HCT116 (cell line): ENCODE data around the gene GFAP. TPM values are rescaled to one million over a fixed set of nuclear protein-coding genes. Genes with fewer than 3 reads are reported as not detected.

Experiments used
- ATAC-seq: fragments of 200-7000 bp; cut with Tn5 transposase; 2 replicates; pipeline ENCODE4 v1.9.1; 2020; ENCODE audit warnings: mild to moderate bottlenecking, moderate library complexity
- BruUV-seq: library from RNA; stranded (reverse); fragments of 400-500 nt; replicated peaks from 2 replicates; lab custom pipeline; 2021; lab: Mats Ljungman, UMichigan
- CTCF ChIA-PET: fragments of 300-600 bp; sonication (Branson Sonifier 250); formaldehyde crosslinking; loops from one replicate; lab custom pipeline; 2021; ENCODE audit warnings: antibody characterized with exemption; lab: Charles Lee
- POLR2A ChIA-PET: fragments of 300-600, 350-600 bp; sonication (Branson Sonifier 250); formaldehyde crosslinking; loops from one replicate; lab custom pipeline; 2021; ENCODE audit warnings: antibody characterized with exemption; lab: Charles Lee
- RAD21 ChIA-PET, 2 experiments: fragments of 300-600 bp; sonication (Branson Sonifier 250); formaldehyde crosslinking; loops; one replicate each; lab custom pipeline; 2023; ENCODE audit warnings: low total read pairs in 2 of 2; ENCODE audit not compliant: uncharacterized antibody in 2 of 2, unreplicated experiment in 2 of 2, low non-redundant PET in 1 of 2; lab: Charles Lee
- DNase-seq: peaks from one replicate; pipeline ENCODE4 v3.0.0-alpha.2; 2010; ENCODE audit warnings: low read depth, low spot score
- H2AFZ ChIP-seq: fragments of 200-600 bp; shearing (Covaris generic), sonication (generic); 2 replicates; pipeline ENCODE4 v1.6.1; 2017; ENCODE audit warnings: low read depth, mixed run types, mixed read lengths, antibody characterized with exemption, low read length; ENCODE audit not compliant: poor library complexity, severe bottlenecking
- H3K27ac ChIP-seq: 2 replicates; pipeline ENCODE4 v1.5.1; 2012; ENCODE audit warnings: low read depth, low read length
- H3K27me3 ChIP-seq: fragments of 200-600 bp; sonication (generic); 2 replicates; pipeline ENCODE4 v1.6.1; 2016; ENCODE audit warnings: mixed run types, low read length, mixed read lengths; ENCODE audit not compliant: insufficient read depth
- H3K36me3 ChIP-seq, 2 experiments: fragments of 200-500 bp in 1 of 2; fragments of 200-600 bp in 1 of 2; sonication (Bioruptor generic) in 1 of 2; sonication (generic) in 1 of 2; 2 replicates each; pipeline versions ENCODE4 v1.5.1 to v1.6.1; 2014 to 2016; ENCODE audit warnings: low read length in 2 of 2, inconsistent platforms in 1 of 2, mixed read lengths in 1 of 2, mixed run types in 1 of 2; ENCODE audit not compliant: insufficient read depth in 2 of 2, control insufficient read depth in 1 of 2
- H3K4me1 ChIP-seq, 2 experiments: fragments of 200-600 bp in 1 of 2; sonication (generic) in 1 of 2; 2 replicates each; pipeline versions ENCODE4 v1.5.1 to v1.6.1; 2012 to 2017; ENCODE audit warnings: low read length in 2 of 2, inconsistent platforms in 1 of 2, mild to moderate bottlenecking in 1 of 2, mixed read lengths in 1 of 2, mixed run types in 1 of 2, moderate library complexity in 1 of 2; ENCODE audit not compliant: insufficient read depth in 2 of 2, control insufficient read depth in 1 of 2
- H3K4me2 ChIP-seq: fragments of 200-600 bp; sonication (generic); 2 replicates; pipeline ENCODE4 v1.6.1; 2017; ENCODE audit warnings: mixed run types, low read length, mixed read lengths
- H3K4me3 ChIP-seq, 2 experiments: fragments of 200-600 bp in 1 of 2; sonication (generic) in 1 of 2; replicated peaks in 1 of 2; 2 replicates each; pipeline ENCODE4 v1.5.1; 2011 to 2016; ENCODE audit warnings: low read length in 2 of 2, control low read depth in 1 of 2, low read depth in 1 of 2, mild to moderate bottlenecking in 1 of 2, mixed read lengths in 1 of 2, mixed run types in 1 of 2
- H3K79me2 ChIP-seq: fragments of 200-600 bp; sonication (generic); 2 replicates; pipeline ENCODE4 v1.6.1; 2017; ENCODE audit warnings: mild to moderate bottlenecking, mixed run types, low read length, moderate library complexity, mixed read lengths; ENCODE audit not compliant: insufficient read depth
- H3K9ac ChIP-seq: fragments of 200-600 bp; sonication (generic); 2 replicates; pipeline ENCODE4 v1.6.1; 2016; ENCODE audit warnings: low read length, mixed read lengths
- H3K9me2 ChIP-seq: fragments of 200-600 bp; sonication (generic), shearing (Covaris generic); 2 replicates; pipeline ENCODE4 v1.6.1; 2017; ENCODE audit warnings: mixed run types, mild to moderate bottlenecking, moderate library complexity; ENCODE audit not compliant: insufficient read depth
- H3K9me3 ChIP-seq, 2 experiments: fragments of 200-500 bp in 1 of 2; fragments of 200-600 bp in 1 of 2; sonication (Bioruptor generic) in 1 of 2; sonication (generic) in 1 of 2; 2 replicates each; pipeline ENCODE4 v1.6.1; 2014 to 2017; ENCODE audit warnings: low read length in 2 of 2, mixed read lengths in 2 of 2, inconsistent platforms in 1 of 2, low read depth in 1 of 2, mild to moderate bottlenecking in 1 of 2, mixed run types in 1 of 2, moderate library complexity in 1 of 2; ENCODE audit not compliant: control insufficient read depth in 1 of 2, insufficient read depth in 1 of 2
- H4K20me1 ChIP-seq: fragments of 200-600 bp; sonication (generic), shearing (Covaris generic); 2 replicates; pipeline ENCODE4 v1.6.1; 2017; ENCODE audit warnings: mixed run types, mild to moderate bottlenecking, moderate library complexity; ENCODE audit not compliant: insufficient read depth
- CTCF ChIP-seq, 3 experiments: fragments of 200-600 bp in 1 of 3; sonication (generic) in 1 of 3; IDR thresholded peaks in 2 of 3; conservative IDR thresholded peaks in 1 of 3; 2 replicates each; pipeline ENCODE4 v1.5.1; 2012 to 2017; ENCODE audit warnings: low read depth in 2 of 3, low read length in 2 of 3, antibody characterized with exemption in 1 of 3, borderline replicate concordance in 1 of 3, control low read depth in 1 of 3, mild to moderate bottlenecking in 1 of 3, mixed read lengths in 1 of 3, mixed run types in 1 of 3, moderate library complexity in 1 of 3; ENCODE audit not compliant: insufficient read depth in 1 of 3
- ELF1 ChIP-seq: IDR thresholded peaks from 2 replicates; pipeline ENCODE4 v1.6.1; 2012; ENCODE audit warnings: low read depth, borderline replicate concordance
- EZH2 ChIP-seq: fragments of 200-600 bp; sonication (generic); IDR thresholded peaks from 2 replicates; pipeline ENCODE4 v1.6.1; 2017; ENCODE audit warnings: antibody characterized with exemption, mixed run types
- POLR2AphosphoS5 ChIP-seq: IDR thresholded peaks from 2 replicates; pipeline ENCODE4 v1.6.1; 2011; ENCODE audit warnings: mild to moderate bottlenecking, low read depth, low read length, moderate library complexity
- RAD21 ChIP-seq: IDR thresholded peaks from 2 replicates; pipeline ENCODE4 v1.6.1; 2012; ENCODE audit warnings: low read depth, mild to moderate bottlenecking
- REST ChIP-seq: IDR thresholded peaks from 2 replicates; pipeline ENCODE4 v1.6.1; 2012; ENCODE audit warnings: low read depth
- SRF ChIP-seq: IDR thresholded peaks from 2 replicates; pipeline ENCODE4 v1.6.1; 2012; ENCODE audit warnings: low read depth
- intact Hi-C: fragments of 100-400 bp; cut with micrococcal nuclease; formaldehyde crosslinking; loops from 2 replicates; pipeline ENCODE4 v1.10.0; 2022
- total RNA-seq: library from RNA; stranded (reverse); gene quantifications from one replicate; pipeline ENCODE4 v1.2.1, GENCODE V29; 2021; ENCODE audit not compliant: unreplicated experiment

The GFAP gene
- total RNA-seq, 1 experiment from 2014 or later = not detected

GRCh38 chr17:44865231-44865660, 50.1 kb downstream of the GFAP start:
- Histone ChIP-seq H3K4me2 (no peak overlapping the region), H2AFZ (no peak overlapping the region), H4K20me1 (no peaks in the 10 kb centered on the region; the same call in 1 of the 2 replicates), H3K9me2 (no peaks in the 10 kb centered on the region), H3K79me2 (no peaks in the 10 kb centered on the region), H3K36me3 (peaks cover 47 to 58% of the 10 kb centered on the region in 2 experiments), H3K4me1 (no peaks in the 10 kb centered on the region), H3K4me3 (no peak overlapping the region), H3K9ac (no peak overlapping the region), H3K27me3 (no peaks in the 10 kb centered on the region), H3K9me3 (no peaks in the 10 kb centered on the region), H3K27ac (no peak overlapping the region)
- ChIA-PET POLR2A (no interaction called here), CTCF (interaction anchor here (1.4 to 5.9 kb wide), 3 partner anchors 87 to 93 kb away, joined by 5 to 52 read pairs (median 19); no protein-coding TSS in a partner anchor), RAD21 (interaction anchor here (1.0 to 1.7 kb wide), 2 partner anchors 86 to 90 kb away, joined by 4 to 6 read pairs; no protein-coding TSS in a partner anchor)
- ATAC-seq = peak; percentile 90
- intact Hi-C loops = loop anchor here (1.0 kb wide), 2 partner anchors 86 to 90 kb away; no protein-coding TSS in a partner anchor
- DNase-seq = peak; percentile 47
- TF ChIP-seq EZH2 (no peak), CTCF (IDR thresholded peaks at IDR 0.05 in 2 of 3, conservative IDR thresholded peaks at IDR 0.05 in 1 of 3; ENCODE audit: borderline replicate concordance in 1 of 3, insufficient read depth in 1 of 3, low read depth in 2 of 3, low read length in 2 of 3) (peak; percentile 85 to 95 (median 87)), ELF1 (no peak), REST (no peak), SRF (no peak), POLR2AphosphoS5 (no peak), RAD21 (peak; percentile 79)
- no TSS peak for BruUV-seq
